GM18858 (cell line): ENCODE results near the gene INTS3.
"Not testable (repeated sequence)": the region's sequence is repeated elsewhere in the genome, so short reads cannot be mapped to it uniquely, and the experiment has no call there.

Experiments
- ATAC-seq: cut with Tn5 transposase; IDR thresholded peaks from one replicate; pipeline ENCODE4 v1.9.1; 2021; ENCODE audit not compliant: unreplicated experiment

INTS3 gene

DNA sequence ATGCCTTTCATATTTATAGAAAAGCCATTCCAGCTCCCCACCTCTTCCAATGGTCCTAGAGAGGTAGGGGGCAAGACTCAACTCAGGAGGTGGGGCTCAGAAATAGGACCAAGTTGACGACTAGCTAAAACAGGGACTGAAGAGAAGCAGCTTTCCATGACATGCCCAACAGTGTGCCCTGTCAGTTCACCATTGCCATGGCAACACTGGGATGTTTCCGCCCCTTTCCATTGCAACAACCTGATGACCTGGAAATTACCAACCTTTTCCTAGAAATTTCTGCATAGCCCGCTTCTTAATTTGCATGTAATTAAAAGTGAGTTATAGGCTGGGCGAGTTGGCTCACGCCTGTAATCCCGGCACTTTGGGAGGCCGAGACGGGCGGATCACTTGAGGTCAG is 22.4 kb upstream of the INTS3 start:
- no peak for ATAC-seq

GRCh38 chr1:153711026-153711425 is 16.8 kb upstream of the INTS3 start:
- no peak for ATAC-seq

DNA sequence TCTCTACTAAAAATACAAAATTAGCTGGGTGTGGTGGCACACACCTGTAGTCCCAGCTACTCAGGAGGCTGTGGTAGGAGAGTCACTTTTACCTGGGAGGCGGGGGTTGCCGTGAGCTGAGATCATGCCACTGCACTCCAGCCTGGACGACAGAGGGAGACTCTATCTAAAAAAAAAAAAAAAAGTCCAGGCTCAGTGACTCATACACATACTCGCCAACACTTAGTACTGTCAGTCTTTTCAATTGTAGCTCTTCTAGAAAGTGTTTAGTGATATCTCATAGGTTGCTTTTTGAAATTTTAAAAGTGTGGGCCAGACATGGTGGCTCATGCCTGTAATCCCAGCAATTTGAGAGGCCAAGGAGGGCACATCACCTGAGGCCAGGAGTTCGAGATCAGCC is 11.6 kb upstream of the INTS3 start:
- ATAC-seq: not testable (repeated sequence)

GRCh38 chr1:153717330-153717729 is 10.5 kb upstream of the INTS3 start:
- no peak for ATAC-seq

DNA sequence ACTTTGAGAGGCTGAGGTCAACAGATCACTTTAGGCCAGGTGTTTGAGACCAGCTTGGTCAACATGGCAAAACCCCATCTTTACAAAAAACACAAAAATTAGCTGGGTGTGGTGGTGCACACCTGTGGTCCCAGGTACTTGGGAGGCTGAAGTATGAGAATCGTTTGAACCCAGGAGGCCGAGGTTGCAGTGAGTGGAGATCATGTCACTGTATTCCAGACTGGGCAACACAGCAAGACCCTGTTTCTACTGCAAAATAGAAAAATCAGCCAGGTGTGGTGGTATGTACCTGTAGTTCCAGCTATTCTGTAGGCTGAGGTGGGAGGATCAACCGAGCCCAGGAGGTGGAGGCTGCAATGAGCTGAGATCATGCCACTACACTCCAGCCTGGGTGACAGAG is 4.2 kb upstream of the INTS3 start:
- no peak for ATAC-seq

GRCh38 chr1:153724634-153725033 is 3.2 kb upstream of the INTS3 start:
- not testable (repeated sequence) for ATAC-seq

- ATAC-seq: no peak
Observed at GRCh38 chr1:153728305-153729066, 636 bp downstream of the INTS3 start.

DNA sequence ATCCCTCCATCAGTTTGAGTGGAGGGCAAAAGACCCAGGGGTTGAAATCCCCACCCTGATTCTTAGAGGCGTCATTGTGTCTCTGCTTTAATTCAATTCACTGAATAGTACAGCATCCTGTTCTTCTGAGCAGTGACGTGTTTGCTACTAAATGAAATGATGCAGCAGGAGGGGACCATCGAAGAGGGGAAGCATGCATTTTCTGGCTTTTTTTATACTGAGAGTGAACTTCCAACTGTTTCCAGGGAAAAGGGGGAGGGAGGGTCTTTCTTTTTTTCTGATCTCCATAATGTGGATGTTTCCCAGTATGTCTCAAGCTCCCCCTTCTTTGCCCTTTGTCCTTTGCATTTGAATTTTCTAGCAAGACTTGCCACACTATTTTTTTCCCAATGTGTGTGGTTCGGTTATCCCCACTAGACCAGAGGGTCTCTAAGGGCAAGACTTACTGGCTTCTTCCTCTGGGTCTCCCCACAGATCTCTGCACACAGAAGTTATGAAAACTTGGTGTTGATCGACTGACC is 2.7 kb downstream of the INTS3 start:
- ATAC-seq: no peak

GRCh38 chr1:153733970-153734369 is 6.1 kb downstream of the INTS3 start:
- no peak for ATAC-seq

DNA sequence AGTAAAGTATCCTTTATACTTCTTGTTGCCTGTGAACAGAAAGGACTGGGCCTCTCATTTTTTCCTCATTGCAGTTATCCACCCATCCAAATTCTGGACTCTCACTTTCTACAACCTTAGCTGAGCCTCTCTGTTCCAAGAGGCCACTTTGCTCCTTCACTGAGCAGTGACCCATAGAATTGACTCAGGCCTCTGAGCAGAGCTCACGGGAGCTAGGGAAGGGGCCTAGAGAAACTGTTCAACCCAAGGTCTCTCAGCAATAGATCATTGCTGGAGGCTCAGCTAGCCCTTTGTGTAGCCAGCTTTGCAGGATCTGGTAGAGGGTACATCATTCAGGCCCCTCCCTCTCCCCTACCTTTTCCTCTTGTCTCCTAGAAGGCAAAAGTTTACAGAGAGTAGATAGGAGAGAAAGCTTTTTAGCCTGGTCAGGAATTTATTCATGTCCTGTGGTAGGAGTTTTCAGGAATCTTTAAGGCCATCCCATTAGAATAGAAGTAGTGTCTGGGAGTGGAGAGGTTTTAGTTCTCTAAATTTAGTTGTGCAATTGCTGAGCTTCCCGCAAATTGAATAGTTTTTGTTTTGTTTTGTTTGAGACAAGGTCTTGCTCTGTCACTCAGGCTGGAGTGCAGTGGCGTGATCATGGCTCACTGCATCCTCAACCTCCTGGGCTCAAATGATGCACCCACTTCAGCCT is 6.7 kb downstream of the INTS3 start:
- ATAC-seq: no peak

DNA sequence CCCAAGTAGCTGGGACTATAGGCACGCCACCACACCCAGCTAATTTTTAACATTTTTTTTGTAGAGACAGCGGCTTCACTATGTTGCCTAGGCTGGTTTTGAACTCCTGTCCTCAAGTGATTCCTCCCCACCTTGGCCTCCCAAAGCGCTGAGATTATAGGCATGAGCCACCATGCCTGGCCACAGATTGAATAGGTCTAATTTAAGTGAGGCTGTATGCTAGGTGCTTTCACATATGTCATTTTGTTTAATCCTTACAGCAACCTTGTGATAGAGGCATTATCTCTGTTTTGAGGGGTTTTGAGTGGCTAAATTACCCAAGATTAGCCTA is 7.2 kb downstream of the INTS3 start:
- ATAC-seq: no peak

GRCh38 chr1:153741986-153742385 is 14.1 kb downstream of the INTS3 start:
- ATAC-seq: no peak

GRCh38 chr1:153742411-153743142 is 14.7 kb downstream of the INTS3 start:
- peak; percentile 53 for ATAC-seq

- no peak for ATAC-seq
Observed at GRCh38 chr1:153745417-153745816, 17.6 kb downstream of the INTS3 start.

DNA sequence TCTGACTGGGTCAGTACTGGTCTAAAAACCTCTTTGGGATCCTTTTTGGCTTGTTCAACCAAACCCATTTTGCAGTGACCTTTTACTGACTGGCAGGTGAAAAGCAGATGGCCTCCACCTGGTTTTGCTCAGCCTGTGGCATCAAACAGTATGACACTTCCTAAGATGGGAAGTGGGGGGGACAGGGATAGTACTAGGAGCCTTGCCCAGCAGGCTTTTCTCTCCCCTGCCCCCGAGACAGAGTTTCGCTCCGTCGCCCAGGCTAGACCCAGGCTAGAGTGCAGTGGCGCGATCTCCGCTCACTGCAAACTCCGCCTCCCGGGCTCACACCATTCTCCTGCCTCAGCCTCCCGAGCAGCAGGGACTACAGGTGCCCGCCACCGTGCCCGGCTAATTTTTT is 18.3 kb downstream of the INTS3 start:
- no peak for ATAC-seq

- no peak for ATAC-seq
Observed at GRCh38 chr1:153748903-153749302, 21.1 kb downstream of the INTS3 start.

GRCh38 chr1:153749408-153750005 is 21.7 kb downstream of the INTS3 start:
- ATAC-seq: peak; percentile 72

DNA sequence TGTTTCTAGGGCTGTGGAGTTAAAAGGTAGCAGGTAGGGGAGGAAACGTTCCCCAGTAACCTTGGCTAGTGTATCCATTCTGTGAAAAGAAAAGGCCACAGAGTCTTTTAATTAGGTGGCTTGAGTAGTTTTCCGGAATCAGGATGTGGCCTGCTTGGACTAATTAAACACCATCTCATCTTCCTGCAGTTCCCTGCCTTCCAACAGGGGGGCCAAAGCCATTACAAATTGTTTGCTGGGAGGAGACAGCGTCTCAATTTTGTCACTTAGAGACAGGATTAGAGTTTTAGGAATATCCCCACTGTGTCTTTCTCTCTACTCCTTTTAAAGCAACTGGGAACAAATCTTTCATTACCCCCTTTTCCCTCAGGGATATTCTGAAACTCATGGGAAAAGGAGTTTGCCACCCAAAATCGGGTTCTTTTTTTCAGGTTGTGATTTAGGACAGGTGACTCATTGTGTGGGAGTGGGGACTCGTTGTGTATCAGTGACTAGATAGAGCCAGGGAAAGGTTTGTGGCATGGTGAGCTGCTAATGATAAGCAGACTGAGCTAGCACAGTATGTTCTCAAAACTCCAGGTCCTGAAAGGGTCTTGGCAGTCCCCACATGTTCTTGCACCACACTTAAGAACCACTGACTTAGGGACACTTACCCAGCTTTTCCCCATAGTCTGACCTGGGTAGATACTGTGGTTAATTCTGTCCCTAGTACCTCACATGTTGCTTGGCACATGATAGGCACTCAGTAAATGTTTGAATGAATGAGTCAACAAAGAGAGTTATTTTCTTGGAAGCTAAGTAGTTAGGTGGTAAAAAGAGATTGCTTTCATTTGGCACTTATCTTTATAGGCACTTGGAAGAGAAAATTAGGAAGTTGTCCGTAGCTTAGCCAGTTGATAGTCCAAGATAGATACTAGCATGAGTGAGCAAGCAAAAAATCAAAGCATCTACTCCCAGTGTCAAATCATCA is 22.5 kb downstream of the INTS3 start:
- ATAC-seq: no peak

GRCh38 chr1:153752072-153752471 is 24.2 kb downstream of the INTS3 start:
- no peak for ATAC-seq

DNA sequence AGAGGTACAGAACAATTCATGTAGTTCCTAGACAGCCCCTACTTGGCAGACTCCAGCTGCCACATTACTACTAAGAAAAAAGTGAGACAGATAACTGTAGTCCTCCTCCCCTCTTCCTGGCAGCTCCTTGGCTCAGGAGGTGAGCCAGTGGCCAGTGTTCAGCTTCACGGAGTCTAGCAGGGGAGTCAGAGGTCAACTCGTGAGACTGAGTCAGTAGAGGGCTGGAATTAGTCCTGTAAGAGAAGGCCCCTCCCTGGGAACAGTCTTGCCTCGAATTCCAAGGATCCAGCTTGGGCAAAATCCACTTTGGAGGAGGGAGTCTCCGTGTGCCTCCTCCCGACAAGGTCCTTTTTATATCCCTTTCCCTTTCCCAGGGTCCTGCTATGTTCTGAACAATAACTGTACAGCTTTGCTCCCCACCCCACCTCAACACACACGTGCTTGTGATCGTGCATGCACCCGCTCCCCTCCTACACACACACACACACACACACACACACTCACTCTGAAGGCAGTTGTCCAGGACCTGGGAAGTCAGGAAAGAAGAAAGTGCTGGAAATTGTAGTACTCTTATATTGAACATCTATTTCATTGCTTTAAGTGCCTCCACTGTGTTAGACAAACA is 24.8 kb downstream of the INTS3 start:
- no peak for ATAC-seq
